Ramos (cell line): ENCODE measurements around the gene PTPN12.

Source experiments
- in situ Hi-C: fragments of 300-500 bp; cut with MboI; formaldehyde crosslinking; loops from one replicate; pipeline ENCODE4 v1.14.3; 2022; ENCODE audit warnings: low sequenced_read_pairs; ENCODE audit not compliant: unreplicated experiment

The PTPN12 gene

DNA sequence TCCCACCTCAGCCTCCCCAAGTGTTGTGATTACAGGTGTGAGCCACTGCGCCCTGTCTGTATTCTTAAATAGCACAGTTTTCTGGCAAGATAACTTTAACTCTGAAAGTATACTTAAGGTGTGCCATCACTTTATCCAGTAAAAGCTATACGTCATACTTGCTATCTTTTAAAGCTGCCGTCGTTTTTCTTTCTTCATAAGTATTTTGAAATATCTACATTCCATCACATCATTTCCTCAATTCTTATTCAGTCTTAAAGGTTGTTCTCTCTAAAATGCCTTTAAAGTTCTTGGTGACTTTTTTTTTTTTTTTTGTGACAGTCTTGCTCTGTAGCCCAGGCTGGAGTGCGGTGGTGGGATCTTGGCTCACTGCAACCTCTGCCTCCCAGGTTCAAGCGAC lies 34.7 kb downstream of the PTPN12 start:
- in situ Hi-C loops = no loop called here

DNA sequence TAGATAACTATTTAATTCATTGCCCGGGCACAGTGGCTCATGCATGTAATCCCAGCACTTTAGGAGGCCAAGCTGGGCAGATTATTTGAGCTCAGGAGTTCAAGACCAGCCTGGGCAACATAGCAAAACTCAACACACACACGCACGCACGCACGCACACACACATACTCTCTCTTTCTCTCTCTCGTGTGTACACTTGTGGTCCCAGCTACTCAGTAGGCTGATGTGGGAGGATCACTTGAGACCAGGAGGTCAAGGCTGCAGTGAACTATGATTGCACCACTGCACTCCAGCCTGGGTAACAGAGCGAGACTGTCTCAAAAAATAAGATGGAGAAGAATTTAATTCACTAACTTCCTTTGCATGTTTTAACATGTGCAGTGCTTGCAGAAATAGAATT lies 38.1 kb downstream of the PTPN12 start:
- in situ Hi-C loops = no loop called here

GRCh38 chr7:77576856-77577255 lies 39.8 kb downstream of the PTPN12 start:
- in situ Hi-C loops = no loop called here

- in situ Hi-C loops = no loop called here
Measured at GRCh38 chr7:77579797-77580196, 42.7 kb downstream of the PTPN12 start.

GRCh38 chr7:77580762-77581350 lies 43.8 kb downstream of the PTPN12 start:
- in situ Hi-C loops = no loop called here

- in situ Hi-C loops = no loop called here
Measured at GRCh38 chr7:77587272-77587671, 50.2 kb downstream of the PTPN12 start.

DNA sequence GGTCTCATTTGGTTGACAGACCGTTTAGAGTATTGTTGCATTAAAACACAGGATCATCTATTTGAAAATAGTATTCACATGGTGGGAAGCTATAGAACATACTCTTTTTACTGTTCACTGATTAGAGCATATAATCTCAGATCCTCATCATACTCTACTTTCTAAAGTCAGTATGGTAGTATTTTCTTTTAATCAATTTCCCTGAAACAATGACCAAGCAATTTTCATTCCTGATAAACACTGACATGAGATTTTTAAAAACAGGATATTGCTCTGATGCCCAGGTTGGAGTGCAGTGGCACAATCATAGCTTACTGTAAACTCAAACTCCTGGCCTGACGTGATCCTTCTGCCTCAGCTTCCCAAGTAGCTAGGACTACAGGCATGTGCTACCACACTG lies 63.9 kb downstream of the PTPN12 start:
- in situ Hi-C loops = no loop called here

DNA sequence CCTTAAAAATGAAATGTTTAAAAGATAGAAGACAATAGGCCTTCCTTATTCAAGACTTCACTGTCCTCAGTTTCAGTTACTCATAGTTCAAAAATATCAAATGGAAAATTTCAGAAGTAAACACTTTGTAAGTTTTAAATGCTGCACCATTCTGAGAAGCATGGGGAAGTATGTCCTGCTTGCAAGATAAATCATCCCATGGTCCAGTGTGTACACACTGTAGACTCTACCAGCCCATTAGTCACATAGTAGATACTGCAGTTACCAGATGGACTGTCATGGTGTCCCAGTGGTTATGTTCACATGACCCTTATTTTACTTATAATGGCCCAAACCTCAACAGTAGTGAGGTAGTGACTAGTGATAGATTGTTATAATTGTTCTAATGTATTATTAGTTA lies 69.5 kb downstream of the PTPN12 start:
- in situ Hi-C loops = no loop called here

DNA sequence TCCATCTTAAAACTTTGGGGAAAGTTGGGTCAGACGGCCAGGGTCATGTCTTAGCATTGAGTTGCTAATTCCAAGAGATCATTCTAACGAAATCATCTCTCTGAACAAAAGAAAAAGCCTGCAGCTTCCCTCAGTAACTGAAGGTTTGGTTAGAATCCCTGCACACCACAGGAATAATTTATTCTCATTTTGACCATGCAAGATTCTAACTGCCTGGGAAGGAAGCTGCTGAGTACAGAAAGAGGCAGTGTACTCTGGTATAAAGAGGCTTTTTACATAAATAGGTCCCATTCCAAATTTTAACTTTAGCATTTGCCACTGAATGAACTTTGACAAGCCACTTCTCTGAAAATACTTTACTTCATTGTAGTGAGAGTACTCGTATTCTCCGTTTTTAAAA lies 82.2 kb downstream of the PTPN12 start:
- in situ Hi-C loops = no loop called here

DNA sequence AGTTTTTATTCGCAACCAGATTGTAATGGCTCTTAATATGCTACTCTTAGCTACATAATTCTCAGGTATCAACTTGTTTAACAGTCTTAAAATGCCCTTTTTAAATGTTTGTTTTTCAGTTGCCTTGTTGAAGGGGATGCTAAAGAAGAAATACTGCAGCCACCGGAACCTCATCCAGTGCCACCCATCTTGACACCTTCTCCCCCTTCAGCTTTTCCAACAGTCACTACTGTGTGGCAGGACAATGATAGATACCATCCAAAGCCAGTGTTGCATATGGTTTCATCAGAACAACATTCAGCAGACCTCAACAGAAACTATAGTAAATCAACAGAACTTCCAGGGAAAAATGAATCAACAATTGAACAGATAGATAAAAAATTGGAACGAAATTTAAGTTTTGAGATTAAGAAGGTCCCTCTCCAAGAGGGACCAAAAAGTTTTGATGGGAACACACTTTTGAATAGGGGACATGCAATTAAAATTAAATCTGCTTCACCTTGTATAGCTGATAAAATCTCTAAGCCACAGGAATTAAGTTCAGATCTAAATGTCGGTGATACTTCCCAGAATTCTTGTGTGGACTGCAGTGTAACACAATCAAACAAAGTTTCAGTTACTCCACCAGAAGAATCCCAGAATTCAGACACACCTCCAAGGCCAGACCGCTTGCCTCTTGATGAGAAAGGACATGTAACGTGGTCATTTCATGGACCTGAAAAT lies 89.7 kb downstream of the PTPN12 start:
- in situ Hi-C loops = no loop called here

GRCh38 chr7:77627309-77627676 lies 90.2 kb downstream of the PTPN12 start:
- in situ Hi-C loops = no loop called here

DNA sequence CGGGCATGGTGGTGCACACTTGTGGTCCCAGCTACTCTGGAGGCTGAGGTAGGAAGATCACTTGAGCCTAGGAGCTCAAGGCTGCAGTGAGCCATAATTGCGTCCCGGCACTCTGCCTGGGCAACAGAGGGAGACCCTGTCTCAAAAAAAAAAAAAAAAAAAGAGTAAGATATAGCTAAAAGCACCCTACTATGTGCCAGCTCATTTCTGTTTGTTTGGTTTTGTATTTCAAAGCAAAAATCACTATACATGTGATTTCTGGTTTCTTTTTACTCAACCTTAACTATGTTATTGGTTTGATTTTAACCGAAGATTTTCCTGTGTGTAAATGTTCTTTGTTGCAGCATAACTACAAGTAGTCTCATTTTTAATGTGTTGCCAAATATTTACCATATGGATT lies 92.7 kb downstream of the PTPN12 start:
- in situ Hi-C loops = no loop called here

- in situ Hi-C loops = no loop called here
Measured at GRCh38 chr7:77631820-77632219, 94.7 kb downstream of the PTPN12 start.

DNA sequence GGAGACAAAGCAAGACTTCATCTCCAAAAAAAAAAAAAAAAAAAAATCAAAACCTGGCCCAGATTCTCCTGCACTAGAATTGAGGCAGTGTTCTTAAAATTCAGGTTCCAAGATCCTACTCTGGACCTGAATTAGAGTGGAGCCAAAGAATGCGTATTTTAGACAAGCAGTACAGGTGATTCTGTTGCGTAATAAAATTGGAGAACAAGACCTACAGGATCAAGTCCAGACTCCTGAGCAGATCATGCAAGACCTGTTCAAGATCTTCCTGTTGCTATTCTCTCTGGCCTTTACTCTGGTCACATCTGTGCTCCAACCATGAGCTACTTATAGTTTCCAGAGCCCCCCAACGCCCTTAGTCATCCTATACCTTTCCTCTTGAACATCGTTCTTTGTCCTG lies 107.7 kb downstream of the PTPN12 start:
- in situ Hi-C loops = no loop called here

- in situ Hi-C loops = no loop called here
Measured at GRCh38 chr7:77648742-77649338, 111.7 kb downstream of the PTPN12 start.

- in situ Hi-C loops = loop anchor here (5.0 to 10.0 kb wide), 2 partner anchors 105 to 392 kb away; no protein-coding TSS in a partner anchor
Measured at GRCh38 chr7:77649716-77650349, 112.7 kb downstream of the PTPN12 start.

DNA sequence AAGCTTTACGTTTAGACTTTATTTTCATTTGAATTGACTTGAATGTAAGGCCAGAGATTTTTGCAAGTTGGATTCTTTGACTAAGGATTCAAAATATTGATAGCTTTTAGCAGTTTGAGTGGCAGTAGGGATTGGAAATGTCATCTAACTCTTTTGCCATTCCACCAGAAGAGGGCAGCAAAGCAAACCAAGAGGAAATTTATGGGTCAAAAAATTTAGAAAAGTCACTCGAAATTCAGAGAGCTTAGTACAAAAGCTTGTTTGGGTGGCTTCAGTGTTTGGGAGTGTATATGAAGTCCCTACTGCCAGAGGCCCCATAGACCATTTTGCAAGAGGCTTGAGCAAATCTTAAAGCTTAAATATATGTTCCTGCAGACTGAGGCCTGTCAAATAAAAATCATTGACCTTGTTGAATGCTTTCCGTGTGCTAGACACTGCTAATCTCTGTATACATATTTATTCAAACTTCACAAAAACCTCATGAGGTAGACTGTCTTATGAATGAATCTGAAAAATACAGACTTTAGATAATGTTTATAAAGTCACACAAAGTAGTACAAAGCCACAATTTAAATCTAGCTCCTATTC lies 114.6 kb downstream of the PTPN12 start:
- in situ Hi-C loops = loop anchor here (5.0 to 10.0 kb wide), 2 partner anchors 103 to 391 kb away; no protein-coding TSS in a partner anchor

DNA sequence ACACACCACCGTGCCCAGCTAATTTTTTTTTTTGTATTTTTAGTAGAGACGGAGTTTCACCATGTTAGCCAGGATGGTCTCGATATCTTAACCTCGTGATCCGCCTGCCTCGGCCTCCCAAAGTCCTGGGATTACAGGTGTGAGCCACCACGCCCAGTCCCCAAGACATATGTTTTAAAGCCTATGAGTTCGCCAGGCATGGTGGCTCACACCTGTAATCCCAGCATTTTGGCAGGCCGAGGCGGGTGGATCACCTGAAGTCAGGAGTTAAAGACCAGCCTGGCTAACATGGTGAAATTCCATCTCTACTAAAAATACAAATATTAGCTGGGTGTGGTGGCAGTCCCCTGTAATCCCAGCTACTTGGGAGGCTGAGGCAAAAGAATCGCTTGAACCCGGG lies 115.7 kb downstream of the PTPN12 start:
- in situ Hi-C loops = loop anchor here (5.0 to 10.0 kb wide), 2 partner anchors 102 to 389 kb away; no protein-coding TSS in a partner anchor

DNA sequence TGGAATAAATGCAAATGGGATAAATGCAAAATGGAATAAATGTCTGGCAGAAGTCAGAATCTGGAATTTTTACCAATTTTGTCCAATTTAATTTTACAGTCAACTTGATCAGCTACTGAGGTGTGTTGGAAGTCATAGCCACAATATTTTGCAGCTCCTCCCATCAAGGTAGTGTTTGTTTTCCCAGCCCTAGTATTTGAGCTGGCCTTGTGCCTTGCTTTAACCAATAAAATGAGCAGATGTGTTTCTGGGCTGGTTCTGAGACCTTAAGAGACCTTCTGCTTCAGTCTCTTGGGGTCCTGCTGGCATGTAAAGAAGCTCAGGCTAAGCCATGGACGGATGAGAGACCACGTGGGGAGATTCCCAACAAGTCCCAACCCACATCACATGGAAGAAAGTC lies 116.5 kb downstream of the PTPN12 start:
- in situ Hi-C loops = loop anchor here (5.0 to 10.0 kb wide), 2 partner anchors 101 to 389 kb away; no protein-coding TSS in a partner anchor

- in situ Hi-C loops = loop anchor here (10.0 kb wide), 1 partner anchor 99 kb away; no protein-coding TSS in a partner anchor
Measured at GRCh38 chr7:77655356-77655755, 118.3 kb downstream of the PTPN12 start.
